GM19193 (cell line): Measurements from ENCODE around the gene FNIP2.

Experiments used
- POLR2A ChIP-seq: IDR thresholded peaks from 4 replicates; pipeline ENCODE4 v1.6.1; 2011; ENCODE audit not compliant: insufficient read depth, insufficient read length; ENCODE audit errors: extremely low read depth

FNIP2 gene

GRCh38 chr4:158758703-158759102 lies 10.1 kb upstream of the FNIP2 start:
- TF ChIP-seq POLR2A: no peak

DNA sequence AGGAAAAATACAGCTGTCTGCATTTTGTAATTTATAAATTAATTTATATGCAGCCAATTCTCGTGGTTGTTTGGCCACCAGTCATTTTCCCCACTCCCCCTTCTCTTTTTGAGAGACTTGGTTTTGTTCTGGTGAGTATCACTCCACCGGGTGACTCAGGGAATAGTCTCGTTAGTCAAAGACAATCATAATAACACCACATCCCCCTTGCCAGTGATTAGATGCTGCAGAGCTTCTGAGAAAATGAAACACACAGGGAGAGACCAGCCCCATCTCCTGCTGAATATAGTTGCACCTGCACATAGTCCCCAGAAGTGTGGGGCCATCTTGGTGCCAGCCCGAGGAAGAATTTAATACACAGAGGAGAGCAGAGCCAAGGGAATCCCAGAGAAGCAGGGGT lies 8.0 kb upstream of the FNIP2 start:
- TF ChIP-seq POLR2A: no peak

- no peak for TF ChIP-seq POLR2A
Measured at GRCh38 chr4:158762553-158762952, 6.3 kb upstream of the FNIP2 start.

DNA sequence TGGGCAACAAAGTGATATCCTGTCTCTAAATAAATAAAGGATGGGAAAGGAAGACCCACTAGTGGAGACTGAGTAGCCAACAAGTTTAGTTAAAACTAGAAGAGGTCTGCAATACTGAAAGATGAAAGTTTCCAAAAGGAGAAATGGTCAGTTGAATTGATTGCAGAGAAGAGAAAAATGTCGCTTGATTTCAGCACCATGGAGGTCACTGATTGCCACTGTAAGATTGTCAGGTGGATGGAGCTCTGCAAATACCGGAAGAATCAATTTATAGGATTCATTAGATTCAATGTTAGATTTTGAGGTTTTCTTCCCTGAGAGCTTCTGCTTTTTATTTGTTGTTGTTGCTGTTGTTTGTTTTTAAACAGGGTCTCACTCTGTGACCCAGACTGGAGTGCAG lies 5.4 kb upstream of the FNIP2 start:
- TF ChIP-seq POLR2A: no peak

DNA sequence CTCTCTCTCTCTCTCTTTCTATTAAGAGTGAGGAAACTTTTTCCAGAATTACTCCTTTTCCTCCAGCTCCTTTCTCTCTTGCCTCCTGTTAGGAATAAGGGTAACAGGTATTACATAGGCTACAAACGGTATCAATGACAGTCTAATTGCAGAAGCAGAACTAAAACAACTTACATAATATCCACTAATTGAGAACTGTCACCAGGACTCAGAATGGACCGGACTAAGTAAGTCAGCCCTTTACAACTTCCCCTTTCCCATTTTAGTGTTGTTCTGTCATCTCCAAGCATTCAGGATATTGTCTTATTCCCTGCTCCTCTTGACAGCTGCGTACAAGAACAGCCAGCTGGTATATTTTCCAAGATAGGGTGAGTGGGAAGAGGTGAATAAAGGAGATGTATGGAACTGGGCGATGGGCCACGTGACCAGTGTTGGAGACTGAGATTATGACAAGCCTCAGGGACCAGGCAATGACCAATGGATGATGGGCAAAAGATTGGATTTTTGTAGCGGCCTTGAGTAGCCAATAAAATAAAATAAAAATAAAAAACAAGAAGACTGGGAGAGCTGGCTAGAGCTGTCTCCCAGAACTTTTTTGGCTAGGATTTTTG lies 2.3 kb upstream of the FNIP2 start:
- no peak for TF ChIP-seq POLR2A

- no peak for TF ChIP-seq POLR2A
Measured at GRCh38 chr4:158767451-158767850, 1.4 kb upstream of the FNIP2 start.

GRCh38 chr4:158769175-158769921 lies 522 bp downstream of the FNIP2 start:
- no peak for TF ChIP-seq POLR2A

- no peak for TF ChIP-seq POLR2A
Measured at GRCh38 chr4:158770671-158771070, 1.8 kb downstream of the FNIP2 start.

GRCh38 chr4:158771776-158772175 lies 3.0 kb downstream of the FNIP2 start:
- TF ChIP-seq POLR2A: no peak

DNA sequence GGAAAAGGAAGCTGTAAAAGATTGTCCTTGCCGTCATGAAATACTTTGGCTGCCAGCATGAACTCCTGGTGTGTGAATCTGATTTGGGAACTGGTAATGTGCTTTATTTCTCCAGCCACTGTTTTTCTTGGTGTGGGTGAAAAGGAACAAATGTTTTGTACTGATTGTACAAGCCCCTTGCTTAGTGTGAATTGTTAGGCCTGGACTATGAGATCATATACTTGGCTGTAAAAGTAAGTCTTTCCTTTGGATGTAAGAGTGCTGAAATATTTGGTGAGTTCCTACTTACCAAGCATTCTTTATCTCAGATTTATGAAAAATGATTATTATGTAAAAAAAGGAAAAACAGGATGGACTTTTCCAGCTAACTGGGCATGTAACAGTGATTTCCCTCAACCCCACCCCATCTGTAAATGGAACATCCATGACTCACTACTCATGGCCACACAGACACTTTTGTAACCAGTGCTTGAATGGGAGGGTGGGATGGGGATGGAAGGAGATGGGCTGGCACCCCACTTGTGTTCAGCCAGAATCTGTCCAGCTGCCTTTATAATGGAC lies 6.3 kb downstream of the FNIP2 start:
- no peak for TF ChIP-seq POLR2A

GRCh38 chr4:158776106-158776505 lies 7.3 kb downstream of the FNIP2 start:
- TF ChIP-seq POLR2A: no peak

DNA sequence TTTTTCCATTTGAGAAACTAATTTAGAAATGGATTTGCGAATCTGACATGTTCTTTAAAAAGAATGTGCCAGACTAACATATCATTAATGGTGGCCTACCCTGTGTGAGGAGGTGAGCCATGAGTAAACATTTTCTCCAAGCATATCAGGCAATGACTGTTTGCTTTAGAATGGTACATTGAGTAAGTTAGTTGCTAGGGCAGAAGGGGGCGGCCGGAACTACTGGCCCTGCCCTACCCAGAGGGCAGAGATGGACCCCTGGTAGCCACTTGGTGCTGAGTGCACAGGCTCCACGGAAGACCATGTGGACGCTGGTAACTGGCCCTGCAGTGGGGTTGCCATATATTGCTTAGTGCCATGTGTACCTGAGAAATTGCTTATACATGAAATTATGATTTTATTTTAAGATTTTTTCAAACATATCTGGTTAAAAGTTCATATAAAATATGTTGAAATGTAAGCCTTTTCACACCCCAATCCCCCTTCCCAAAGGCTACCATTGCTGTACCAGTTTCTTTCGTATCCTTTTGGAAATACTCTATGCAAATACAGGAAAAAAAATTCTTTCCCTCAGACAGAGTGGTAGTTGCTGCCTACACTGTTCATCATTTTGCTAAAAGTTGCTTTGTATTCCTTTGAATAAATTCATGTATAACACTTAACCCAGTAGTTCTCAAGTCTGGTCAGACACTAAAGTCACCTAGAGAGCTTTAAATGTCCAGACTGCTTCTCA lies 8.8 kb downstream of the FNIP2 start:
- TF ChIP-seq POLR2A: no peak

GRCh38 chr4:158778156-158778711 lies 9.4 kb downstream of the FNIP2 start:
- TF ChIP-seq POLR2A: no peak

- TF ChIP-seq POLR2A: no peak
Measured at GRCh38 chr4:158778712-158779111, 9.9 kb downstream of the FNIP2 start.

- no peak for TF ChIP-seq POLR2A
Measured at GRCh38 chr4:158781963-158782362, 13.1 kb downstream of the FNIP2 start.
